Ovary (tissue), 9 donors: ENCODE data around the gene BTG2. TPM values are rescaled to one million over a fixed set of nuclear protein-coding genes. Genes with fewer than 3 reads are reported as not detected.

Source experiments
- DNase-seq, 5 donors: peaks; one replicate each; pipeline ENCODE4 v3.0.0-alpha.2; 2019 to 2020
- H3K27ac ChIP-seq, 2 donors: fragments of 200-600 bp; one replicate each; pipeline versions ENCODE4 v1.5.1 to v1.8.0; 2019 to 2022
- H3K27me3 ChIP-seq: fragments of 200-600 bp; one replicate; pipeline ENCODE4 v1.8.0; 2022
- H3K36me3 ChIP-seq: fragments of 200-600 bp; sonication (generic); one replicate; pipeline ENCODE4 v1.5.1; 2019
- H3K4me1 ChIP-seq: one replicate; pipeline ENCODE4 v1.8.1; 2013; ENCODE audit warnings: mild to moderate bottlenecking, moderate library complexity; ENCODE audit not compliant: insufficient read depth
- H3K4me3 ChIP-seq: fragments of 200-600 bp; sonication (generic); one replicate; pipeline ENCODE4 v1.5.1; 2017
- H3K9me3 ChIP-seq, 2 donors: fragments of 200-600 bp in 1 of 2; sonication (generic) in 1 of 2; one replicate each; pipeline versions ENCODE4 v1.5.1 to v1.8.1; 2013 to 2019; ENCODE audit warnings: mild to moderate bottlenecking in 1 of 2, moderate library complexity in 1 of 2
- EP300 ChIP-seq: sonication (generic); formaldehyde crosslinking; IDR thresholded peaks from one replicate; pipeline ENCODE4 v1.6.1; 2017; ENCODE audit warnings: antibody characterized with exemption
- POLR2A ChIP-seq: fragments of 450-650 bp; IDR thresholded peaks from one replicate; pipeline ENCODE4 v1.6.1; 2017; ENCODE audit warnings: antibody characterized with exemption, mild to moderate bottlenecking, moderate library complexity
- WGBS, 3 donors: extraction: QIAGEN DNeasy Blood & Tissue Kit in 1 of 3; methylation state at CpG; one replicate each; pipeline versions ENCODE4 v1.1.5 to v1.1.7; 2013 to 2017; 5-methylcytosine and 5-hydroxymethylcytosine counted together
- intact Hi-C, 4 donors: fragments of 100-400 bp; cut with DNase I; formaldehyde crosslinking; loops; one replicate each; pipeline versions ENCODE4 v1.11.0 to v1.15.1; 2022 to 2023
- polyA plus RNA-seq, 2 donors: library from polyadenylated mRNA; stranded (reverse); fragments of 200-250 nt in 1 of 2; fragments of 350-450 nt in 1 of 2; fragmentation: Illumina TruSeq in 1 of 2; extraction: RNeasy Lipid Tissue Mini Kit (QIAGEN cat#74804) in 1 of 2; gene quantifications; one replicate each; pipeline ENCODE4 v1.2.3, GENCODE V29; 2013 to 2014
- total RNA-seq, 7 donors: library from RNA; depleted of rRNA in 2 of 7; stranded (reverse); fragments of >200 nt in 2 of 7; fragmentation: NEBNext Ultra II Directional in 3 of 7; extraction: Animal tissue kit (Norgen Biotek cat#: 25700) in 3 of 7; gene quantifications; one replicate each; pipeline versions ENCODE4 v1.1.0 to v1.2.4, GENCODE V29; 2016 to 2023
- TF ChIP-seq, protein P1 (sequence below), 3 donors: fragments of 450-650 bp in 2 of 3; fragments of 200-600 bp in 1 of 3; IDR thresholded peaks; one replicate each; pipeline versions ENCODE4 v1.5.1 to v1.8.0; 2016 to 2022; ENCODE audit warnings: antibody characterized with exemption in 3 of 3, mild to moderate bottlenecking in 1 of 3
- donor health status: DM: no; HTN: no; CAD: no; lungs with moderate emphysema.
- donor health status: DM: no; HTN: no; CAD: no.
- donor health status: Bipolar disorder and iron deficiency.
- donor health status: DM: yes; HTN: yes; CAD: no.
- donor health status: DM: no; HTN: no; CAD: no.
- donor health status: DM: yes; HTN: yes; CAD: no.

The BTG2 gene
- total and polyA plus RNA-seq, 9 donors: 113 to 395 (median 202) TPM

DNA sequence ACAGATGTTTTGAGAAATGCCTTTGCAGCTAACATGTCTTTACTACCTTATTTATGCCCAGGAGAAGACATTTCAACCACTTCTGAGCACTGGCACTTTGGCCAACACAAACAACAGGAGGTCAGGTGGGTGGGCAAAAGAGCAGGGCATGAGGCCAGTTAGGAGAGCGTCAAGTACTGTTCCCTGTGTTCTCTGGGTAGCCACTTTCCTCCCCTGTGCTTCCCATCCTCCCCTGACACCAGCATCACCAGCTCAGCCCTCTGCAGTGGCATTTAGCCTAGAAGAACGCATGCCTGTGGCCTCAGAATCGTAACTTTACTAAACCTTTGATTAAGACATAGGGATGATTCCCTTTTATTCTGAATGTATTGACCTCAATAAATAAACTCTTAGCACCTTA is 18.3 kb downstream of the BTG2 start:
- Histone ChIP-seq H3K4me3 (no peak overlapping the region), H3K36me3 (no peaks in the 10 kb centered on the region), H3K27ac (peak overlapping the region in 1 of 2 donors; percentile 37), H3K27me3 (no peaks in the 10 kb centered on the region), H3K4me1 (peaks cover 35% of the 10 kb centered on the region), H3K9me3 (no peaks in the 10 kb centered on the region)
- 62 to 77% (median 66%) methylated on average over 3 of the region's 3 CpGs for WGBS, 3 donors
- intact Hi-C loops: no loop called here
- TF ChIP-seq EP300: no peak
- TF ChIP-seq, protein P1, sequence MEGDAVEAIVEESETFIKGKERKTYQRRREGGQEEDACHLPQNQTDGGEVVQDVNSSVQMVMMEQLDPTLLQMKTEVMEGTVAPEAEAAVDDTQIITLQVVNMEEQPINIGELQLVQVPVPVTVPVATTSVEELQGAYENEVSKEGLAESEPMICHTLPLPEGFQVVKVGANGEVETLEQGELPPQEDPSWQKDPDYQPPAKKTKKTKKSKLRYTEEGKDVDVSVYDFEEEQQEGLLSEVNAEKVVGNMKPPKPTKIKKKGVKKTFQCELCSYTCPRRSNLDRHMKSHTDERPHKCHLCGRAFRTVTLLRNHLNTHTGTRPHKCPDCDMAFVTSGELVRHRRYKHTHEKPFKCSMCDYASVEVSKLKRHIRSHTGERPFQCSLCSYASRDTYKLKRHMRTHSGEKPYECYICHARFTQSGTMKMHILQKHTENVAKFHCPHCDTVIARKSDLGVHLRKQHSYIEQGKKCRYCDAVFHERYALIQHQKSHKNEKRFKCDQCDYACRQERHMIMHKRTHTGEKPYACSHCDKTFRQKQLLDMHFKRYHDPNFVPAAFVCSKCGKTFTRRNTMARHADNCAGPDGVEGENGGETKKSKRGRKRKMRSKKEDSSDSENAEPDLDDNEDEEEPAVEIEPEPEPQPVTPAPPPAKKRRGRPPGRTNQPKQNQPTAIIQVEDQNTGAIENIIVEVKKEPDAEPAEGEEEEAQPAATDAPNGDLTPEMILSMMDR (IDR thresholded peaks at IDR 0.05): no peak
- no peak for TF ChIP-seq POLR2A
- DNase-seq: no peak

- Histone ChIP-seq H3K9me3 (no peaks in the 10 kb centered on the region), H3K36me3 (no peaks in the 10 kb centered on the region), H3K4me1 (peaks cover 35% of the 10 kb centered on the region), H3K27me3 (no peaks in the 10 kb centered on the region), H3K4me3 (no peak overlapping the region), H3K27ac (peak overlapping the region in 1 of 2 donors; percentile 37)
- peak in 2 of 5 donors; percentile 31 to 41 for DNase-seq
- WGBS, 3 donors: 58 to 73% (median 68%) methylated on average over 15 of the region's 15 CpGs
- no peak for TF ChIP-seq POLR2A
- no peak for TF ChIP-seq EP300
- TF ChIP-seq, protein P1 (IDR thresholded peaks at IDR 0.05): no peak
- intact Hi-C loops: loop anchor here in 1 of 4 donors (5.0 kb wide), 1 partner anchor 52 kb away; no protein-coding TSS in a partner anchor
Observed at GRCh38 chr1:203324105-203325025, 19.0 kb downstream of the BTG2 start.

GRCh38 chr1:203325026-203325417 is 19.7 kb downstream of the BTG2 start:
- WGBS, 3 donors: 63 to 69% (median 69%) methylated on average over 5 of the region's 5 CpGs
- peak in 1 of 5 donors; percentile 33 for DNase-seq
- intact Hi-C loops: loop anchor here in 1 of 4 donors (5.0 kb wide), 1 partner anchor 53 kb away; no protein-coding TSS in a partner anchor
- Histone ChIP-seq H3K4me1 (peaks cover 35% of the 10 kb centered on the region), H3K27ac (peak overlapping the region in 1 of 2 donors; percentile 37), H3K27me3 (no peaks in the 10 kb centered on the region), H3K9me3 (no peaks in the 10 kb centered on the region), H3K4me3 (no peak overlapping the region), H3K36me3 (no peaks in the 10 kb centered on the region)
- TF ChIP-seq EP300 (no peak), POLR2A (no peak)
- TF ChIP-seq, protein P1 (IDR thresholded peaks at IDR 0.05): no peak

DNA sequence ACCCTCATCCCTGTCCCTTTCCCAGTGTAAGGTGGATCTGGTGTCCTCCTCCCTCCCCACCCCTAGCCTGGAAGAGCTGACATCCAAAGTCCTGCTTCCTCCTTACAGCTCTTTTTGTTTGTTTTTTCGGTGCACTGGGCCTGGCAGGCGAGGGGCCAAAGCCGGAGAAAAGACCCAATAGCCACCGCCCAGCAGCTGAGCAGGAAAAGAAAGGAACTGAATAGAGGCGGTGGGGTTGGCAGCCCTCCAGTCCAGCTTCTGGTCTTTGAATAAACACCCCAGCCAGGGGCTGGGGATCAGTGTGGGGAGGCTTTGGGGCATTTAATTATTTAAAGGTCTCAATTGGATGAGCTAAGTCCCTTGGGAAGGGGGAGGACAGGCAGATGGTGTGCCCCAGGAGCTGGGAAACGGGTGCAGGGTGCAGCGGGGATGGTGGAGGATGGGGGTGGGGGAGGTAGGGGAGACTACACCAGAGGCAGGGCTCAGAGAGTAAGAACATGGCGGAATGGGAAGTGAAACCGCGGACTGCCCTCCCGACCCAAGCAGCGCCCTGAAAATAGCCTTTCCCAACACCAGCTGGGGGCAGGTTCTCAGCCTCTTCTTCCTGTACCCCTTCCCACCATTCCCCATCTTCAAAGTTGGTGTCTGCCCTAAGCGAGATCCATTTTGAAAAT is 20.2 kb downstream of the BTG2 start:
- Histone ChIP-seq H3K9me3 (no peaks in the 10 kb centered on the region), H3K36me3 (no peaks in the 10 kb centered on the region), H3K27me3 (no peaks in the 10 kb centered on the region), H3K4me1 (peaks cover 32% of the 10 kb centered on the region), H3K4me3 (no peak overlapping the region), H3K27ac (peak overlapping the region in 1 of 2 donors; percentile 37)
- intact Hi-C loops: loop anchor here in 2 of 4 donors (2.0 to 5.0 kb wide), 2 partner anchors 53 kb away; no protein-coding TSS in a partner anchor
- 53 to 68% (median 58%) methylated on average over 13 of the region's 13 CpGs for WGBS, 3 donors
- TF ChIP-seq, protein P1 (IDR thresholded peaks at IDR 0.05): no peak
- no peak for TF ChIP-seq POLR2A
- no peak for TF ChIP-seq EP300
- DNase-seq: peak in 3 of 5 donors; percentile 67 to 75 (median 73)
